Large intestine (tissue), 3 donors: ENCODE results near the gene PICALM. TPM values are rescaled to one million over a fixed set of nuclear protein-coding genes. Genes with fewer than 3 reads are reported as not detected.
"Not testable (repeated sequence)": the region's sequence is repeated elsewhere in the genome, so short reads cannot be mapped to it uniquely, and the experiment has no call there.

Source experiments
- DNase-seq, 2 donors: peaks; one replicate each; pipeline versions ENCODE4 v3.0.0 to v3.0.0-alpha.2; 2013
- H3K27ac ChIP-seq: one replicate; pipeline ENCODE4 v1.5.1; 2013; ENCODE audit warnings: low read length
- H3K27me3 ChIP-seq: 2 replicates; pipeline ENCODE4 v1.6.1; 2013; ENCODE audit warnings: low read length; ENCODE audit not compliant: control insufficient read depth, insufficient read depth
- H3K36me3 ChIP-seq: 2 replicates; pipeline ENCODE4 v1.6.1; 2013; ENCODE audit warnings: low read length; ENCODE audit not compliant: control insufficient read depth, insufficient read depth
- H3K4me1 ChIP-seq: one replicate; pipeline ENCODE4 v1.6.1; 2013; ENCODE audit warnings: low read length; ENCODE audit not compliant: control insufficient read depth, insufficient read depth
- H3K4me3 ChIP-seq: one replicate; pipeline ENCODE4 v1.5.1; 2013; ENCODE audit warnings: low read length
- H3K9me3 ChIP-seq: one replicate; pipeline ENCODE4 v1.6.1; 2013; ENCODE audit warnings: mild to moderate bottlenecking, low read depth, low read length, moderate library complexity; ENCODE audit not compliant: control insufficient read depth
- WGBS: methylation state at CpG from one replicate; pipeline ENCODE4 v1.1.5; 2013; ENCODE audit warnings: low lambda C conversion rate; ENCODE audit not compliant: insufficient coverage; 5-methylcytosine and 5-hydroxymethylcytosine counted together
- polyA plus RNA-seq: library from polyadenylated mRNA; unstranded; fragments of 120-200 nt; gene quantifications from one replicate; pipeline ENCODE4 v1.2.1, GENCODE V29; 2013

PICALM gene
- polyA plus RNA-seq, 1 donor, result 177 TPM

DNA sequence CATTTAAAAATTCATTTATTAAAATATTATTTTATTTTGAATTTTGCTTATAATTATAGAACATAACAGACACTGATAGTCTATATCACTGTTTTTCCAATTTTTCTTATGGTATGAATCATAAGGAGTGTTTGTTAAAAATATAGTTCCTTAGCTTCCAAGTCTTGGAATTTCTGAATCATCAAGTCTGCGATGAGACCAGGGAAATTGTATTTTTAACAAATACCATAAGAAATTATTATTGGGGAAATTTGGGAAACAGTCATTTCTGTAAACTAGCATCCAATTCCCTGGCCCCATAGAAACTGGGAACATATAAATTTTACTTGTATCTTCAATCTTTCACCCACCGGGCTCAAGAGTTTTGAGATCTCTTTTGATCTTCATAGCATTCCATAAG is 38.0 kb upstream of the PICALM start:
- Histone ChIP-seq H3K36me3 (no peaks in the 10 kb centered on the region), H3K4me3 (no peak overlapping the region), H3K4me1 (no peaks in the 10 kb centered on the region), H3K27ac (no peak overlapping the region), H3K9me3 (no peaks in the 10 kb centered on the region), H3K27me3 (no peaks in the 10 kb centered on the region)
- no peak for DNase-seq
- 100% methylated on average over 2 of the region's 2 CpGs for WGBS

DNA sequence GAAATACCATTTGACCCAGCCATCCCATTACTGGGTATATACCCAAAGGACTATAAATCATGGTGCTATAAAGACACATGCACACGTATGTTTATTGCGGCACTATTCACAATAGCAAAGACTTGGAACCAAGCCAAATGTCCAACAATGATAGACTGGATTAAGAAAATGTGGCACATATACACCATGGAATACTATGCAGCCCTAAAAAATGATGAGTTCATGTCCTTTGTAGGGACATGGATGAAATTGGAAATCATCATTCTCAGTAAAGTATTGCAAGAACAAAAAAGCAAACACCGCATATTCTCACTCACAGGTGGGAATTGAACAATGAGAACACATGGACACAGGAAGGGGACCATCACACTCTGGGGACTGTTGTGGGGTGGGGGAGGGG is 37.1 kb upstream of the PICALM start:
- no CpG with 5 or more reads among the region's 3 CpGs for WGBS
- H3K9me3 ChIP-seq, H3K4me1 ChIP-seq, H3K36me3 ChIP-seq, H3K27ac ChIP-seq, DNase-seq, H3K27me3 ChIP-seq, H3K4me3 ChIP-seq: not testable (repeated sequence)

DNA sequence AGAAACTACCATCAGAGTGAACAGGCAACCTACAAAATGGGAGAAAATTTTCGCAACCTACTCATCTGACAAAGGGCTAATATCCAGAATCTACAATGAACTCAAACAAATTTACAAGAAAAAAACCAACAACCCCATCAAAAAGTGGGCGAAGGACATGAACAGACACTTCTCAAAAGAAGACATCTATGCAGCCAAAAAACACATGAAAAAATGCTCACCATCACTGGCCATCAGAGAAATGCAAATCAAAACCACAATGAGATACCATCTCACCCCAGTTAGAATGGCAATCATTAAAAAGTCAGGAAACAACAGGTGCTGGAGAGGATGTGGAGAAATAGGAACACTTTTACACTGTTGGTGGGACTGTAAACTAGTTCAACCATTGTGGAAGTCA is 36.7 kb upstream of the PICALM start:
- H3K27me3 ChIP-seq, H3K36me3 ChIP-seq, H3K4me1 ChIP-seq, H3K9me3 ChIP-seq, DNase-seq, H3K4me3 ChIP-seq, H3K27ac ChIP-seq: not testable (repeated sequence)
- no CpG with 5 or more reads among the region's 2 CpGs for WGBS

DNA sequence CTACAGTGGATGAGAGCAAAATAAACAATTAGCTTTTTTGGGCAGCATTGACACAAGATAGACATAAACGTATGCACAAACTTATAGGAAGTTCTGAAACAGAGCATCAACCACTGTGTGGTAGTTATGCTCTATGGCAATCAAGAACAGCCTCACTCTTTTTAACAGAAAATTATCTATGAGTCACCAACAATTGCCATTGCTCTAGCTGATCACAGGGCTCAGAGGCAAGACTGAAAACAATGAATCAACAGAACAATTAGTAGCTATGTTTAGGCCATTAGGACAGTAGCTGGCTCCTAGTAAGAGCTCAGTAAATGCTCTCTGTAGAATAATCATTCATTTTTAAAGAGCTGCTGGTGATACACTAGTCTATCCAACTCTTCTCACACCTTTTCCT is 34.9 kb upstream of the PICALM start:
- no CpG with 5 or more reads among the region's 1 CpG for WGBS
- Histone ChIP-seq H3K27ac (no peak overlapping the region), H3K27me3 (no peaks in the 10 kb centered on the region), H3K4me1 (no peaks in the 10 kb centered on the region), H3K9me3 (no peaks in the 10 kb centered on the region), H3K4me3 (no peak overlapping the region), H3K36me3 (no peaks in the 10 kb centered on the region)
- DNase-seq, result no peak

DNA sequence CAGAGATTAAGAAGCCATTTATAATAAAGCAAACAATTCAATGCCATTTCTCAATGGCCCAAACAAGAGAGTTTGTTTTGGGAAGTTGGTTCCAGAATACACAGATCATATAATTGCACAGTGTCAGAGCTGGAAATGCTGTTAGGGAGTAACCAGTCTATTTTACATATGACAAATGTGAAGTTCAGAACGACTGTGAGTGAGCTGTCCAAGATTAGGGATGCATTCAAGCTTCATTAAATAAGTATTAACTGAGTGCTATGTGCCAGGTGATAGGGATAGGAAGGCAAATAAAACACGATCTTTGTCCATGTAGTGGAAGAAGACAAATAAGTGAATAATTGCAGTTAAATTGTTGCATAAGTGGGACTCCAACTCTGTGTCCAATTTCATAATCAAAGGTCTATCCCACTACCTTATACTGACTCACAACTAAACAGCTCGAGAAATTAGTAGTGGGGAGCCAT is 33.1 kb upstream of the PICALM start:
- no peaks in the 10 kb centered on the region for H3K9me3 ChIP-seq
- 25% methylated on average over 1 of the region's 3 CpGs for WGBS
- no peaks in the 10 kb centered on the region for H3K36me3 ChIP-seq
- no peak for DNase-seq
- no peaks in the 10 kb centered on the region for H3K4me1 ChIP-seq
- H3K27ac ChIP-seq, result no peak overlapping the region
- H3K4me3 ChIP-seq, result no peak overlapping the region
- no peaks in the 10 kb centered on the region for H3K27me3 ChIP-seq

DNA sequence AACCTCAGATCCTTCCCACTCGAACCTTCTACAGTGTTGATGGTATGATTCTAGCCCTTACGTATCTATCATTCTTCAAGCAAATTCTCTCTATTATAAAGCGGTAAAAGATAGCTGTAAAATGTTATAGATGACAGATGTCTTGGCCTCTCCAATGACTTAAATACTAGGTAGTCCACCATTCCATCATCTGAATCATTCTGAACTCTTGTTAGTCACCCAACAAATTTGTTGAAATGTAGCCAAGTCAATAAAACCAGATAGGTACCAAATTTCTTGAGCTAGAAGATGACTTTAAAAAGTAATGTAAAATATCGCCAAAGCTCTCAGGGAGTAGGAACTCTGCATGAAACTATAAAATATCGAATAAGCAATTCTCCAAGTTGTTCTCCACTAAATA is 32.6 kb upstream of the PICALM start:
- Histone ChIP-seq H3K4me3 (no peak overlapping the region), H3K27ac (no peak overlapping the region), H3K4me1 (no peaks in the 10 kb centered on the region), H3K27me3 (no peaks in the 10 kb centered on the region), H3K9me3 (no peaks in the 10 kb centered on the region), H3K36me3 (no peaks in the 10 kb centered on the region)
- 100% methylated on average over 2 of the region's 5 CpGs for WGBS
- DNase-seq, result no peak

DNA sequence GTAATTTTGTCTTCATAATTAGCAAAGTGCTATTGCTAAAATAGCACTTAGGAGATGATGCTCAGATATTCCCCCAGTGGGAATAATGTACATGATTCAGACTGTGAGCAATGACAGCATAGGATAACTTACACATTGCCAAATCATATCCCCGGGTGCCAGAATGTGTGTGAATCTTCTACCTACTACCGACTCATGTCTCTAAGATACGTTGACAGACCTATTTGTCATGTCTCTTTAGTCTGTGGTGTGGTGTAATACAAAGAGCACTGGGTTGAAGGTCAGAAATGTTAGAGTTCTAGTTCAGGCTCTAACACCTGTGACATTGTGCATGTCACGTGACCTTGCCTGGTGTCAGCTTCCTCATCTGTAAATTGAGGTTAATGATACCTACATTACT is 31.0 kb upstream of the PICALM start:
- Histone ChIP-seq H3K27ac (no peak overlapping the region), H3K9me3 (no peaks in the 10 kb centered on the region), H3K4me3 (no peak overlapping the region), H3K27me3 (no peaks in the 10 kb centered on the region), H3K36me3 (no peaks in the 10 kb centered on the region), H3K4me1 (no peaks in the 10 kb centered on the region)
- peak in 1 of 2 donors; percentile 75 for DNase-seq
- no CpG with 5 or more reads among the region's 4 CpGs for WGBS

DNA sequence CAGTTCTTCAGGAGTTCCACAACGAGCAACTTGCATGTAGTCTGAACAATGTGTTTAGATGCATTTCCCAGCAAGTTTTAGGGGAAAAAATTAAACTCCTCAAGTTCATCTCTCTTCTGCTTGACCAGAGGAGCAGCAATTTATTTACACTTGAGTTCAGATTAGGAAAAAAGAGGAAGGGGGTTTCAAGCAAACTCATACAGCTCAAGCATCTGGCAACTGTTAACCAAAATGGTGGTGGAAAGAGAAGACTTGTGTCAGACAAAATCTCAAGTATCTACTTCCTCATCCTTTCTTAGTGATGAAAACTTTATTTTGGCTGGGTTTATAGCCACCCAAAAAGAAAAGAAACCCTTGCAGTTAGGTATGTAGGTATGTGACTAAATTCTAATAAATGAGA is 29.1 kb upstream of the PICALM start:
- Histone ChIP-seq H3K9me3 (no peaks in the 10 kb centered on the region), H3K36me3 (no peaks in the 10 kb centered on the region), H3K4me1 (no peaks in the 10 kb centered on the region), H3K4me3 (no peak overlapping the region), H3K27ac (no peak overlapping the region), H3K27me3 (no peaks in the 10 kb centered on the region)
- 100% methylated on average over 1 of the region's 1 CpG for WGBS
- DNase-seq, result no peak

DNA sequence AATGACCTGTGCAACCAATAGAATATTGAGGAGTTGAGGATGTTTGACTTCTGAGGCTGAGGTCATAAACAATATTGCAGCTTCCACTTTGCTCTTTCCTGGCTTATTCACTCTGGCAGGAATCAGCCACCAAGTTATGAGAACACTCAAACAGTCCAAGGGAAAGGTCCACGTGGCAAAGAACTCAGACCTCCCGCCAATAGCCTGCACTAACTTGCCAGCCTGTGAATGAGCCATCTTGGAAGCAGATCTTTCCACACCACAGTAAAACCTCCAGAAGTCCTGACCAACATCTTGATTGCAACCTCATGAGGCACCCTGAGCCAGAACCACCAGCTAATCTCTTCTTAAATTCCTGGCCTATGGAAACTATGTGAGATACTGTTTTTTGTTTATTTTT is 22.7 kb upstream of the PICALM start:
- Histone ChIP-seq H3K36me3 (no peaks in the 10 kb centered on the region), H3K27me3 (no peaks in the 10 kb centered on the region), H3K27ac (no peak overlapping the region), H3K4me3 (no peak overlapping the region), H3K4me1 (no peaks in the 10 kb centered on the region), H3K9me3 (no peaks in the 10 kb centered on the region)
- DNase-seq, result no peak
- WGBS, result no CpG with 5 or more reads among the region's 2 CpGs

DNA sequence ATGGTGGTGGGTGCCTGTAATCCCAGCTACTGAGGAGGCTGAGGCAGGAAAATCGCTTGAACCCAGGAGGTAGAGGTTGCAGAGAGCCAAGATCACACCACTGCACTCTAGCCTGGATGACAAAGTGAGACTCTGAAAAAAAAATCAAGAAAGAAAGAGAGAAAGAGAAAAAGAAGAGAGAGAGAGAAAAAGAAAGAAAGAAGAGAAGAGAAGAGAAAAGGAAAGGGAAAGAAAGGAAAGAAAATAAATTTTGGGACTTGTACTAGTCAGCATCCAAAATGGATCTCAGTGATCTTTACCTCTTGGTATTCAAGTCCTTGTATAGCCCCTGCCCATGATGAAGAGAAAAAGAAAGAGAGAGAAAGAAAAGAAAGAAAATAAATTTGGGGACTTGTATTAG is 22.2 kb upstream of the PICALM start:
- no peaks in the 10 kb centered on the region for H3K4me1 ChIP-seq
- H3K4me3 ChIP-seq, result no peak overlapping the region
- 100% methylated on average over 1 of the region's 1 CpG for WGBS
- DNase-seq, result no peak
- no peaks in the 10 kb centered on the region for H3K27me3 ChIP-seq
- no peak overlapping the region for H3K27ac ChIP-seq
- no peaks in the 10 kb centered on the region for H3K9me3 ChIP-seq
- H3K36me3 ChIP-seq, result no peaks in the 10 kb centered on the region

DNA sequence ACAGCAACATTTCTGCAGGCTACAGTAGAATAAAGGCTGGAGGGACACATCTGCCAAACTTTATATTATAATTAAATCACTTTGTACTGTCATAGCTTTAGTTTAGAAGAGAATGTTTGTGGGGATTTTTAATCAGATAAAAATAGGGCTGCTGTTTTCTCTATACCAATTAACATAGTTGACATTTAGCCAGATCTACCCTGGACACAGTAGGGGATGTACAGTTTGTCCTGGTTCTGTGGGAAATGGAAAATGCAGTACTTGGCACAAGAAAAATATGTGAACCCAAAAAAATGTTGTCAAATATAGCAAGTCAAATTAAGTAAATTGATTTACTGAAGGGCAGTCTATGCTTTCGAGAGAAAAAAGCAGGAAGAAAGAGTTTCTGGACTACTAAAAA is 20.8 kb upstream of the PICALM start:
- Histone ChIP-seq H3K4me3 (no peak overlapping the region), H3K4me1 (no peaks in the 10 kb centered on the region), H3K27me3 (no peaks in the 10 kb centered on the region), H3K27ac (no peak overlapping the region), H3K9me3 (no peaks in the 10 kb centered on the region), H3K36me3 (no peaks in the 10 kb centered on the region)
- WGBS, result 86% methylated on average over 1 of the region's 1 CpG
- no peak for DNase-seq
